Activated CD8-positive, alpha-beta memory T cell treated with anti-CD3 and anti-CD28 coated beads, Interleukin-2, amount 50 U/mL, for 4 hours (primary cell): ENCODE results near the gene DYNC1H1.

Experiments used
- DNase-seq: peaks from one replicate; pipeline ENCODE4 v3.0.0-alpha.2; 2020

Gene DYNC1H1

GRCh38 chr14:102095231-102095870 is 131.0 kb downstream of the DYNC1H1 start:
- DNase-seq, result no peak

- DNase-seq, result no peak
These were observed 131.6 kb downstream of the DYNC1H1 start for GRCh38 chr14:102095871-102096568.

GRCh38 chr14:102096569-102097188 is 132.3 kb downstream of the DYNC1H1 start:
- peak; percentile 79 for DNase-seq

- no peak for DNase-seq
These were observed 133.2 kb downstream of the DYNC1H1 start for GRCh38 chr14:102097441-102098135.

- DNase-seq, result no peak
These were observed 138.8 kb downstream of the DYNC1H1 start for GRCh38 chr14:102103062-102103695.

- no peak for DNase-seq
These were observed 141.0 kb downstream of the DYNC1H1 start for GRCh38 chr14:102105369-102105768.
